Measurements from ENCODE around the gene ARPC1B. TPM values are rescaled to one million over a fixed set of nuclear protein-coding genes. Genes with fewer than 3 reads are reported as not detected.
"Not testable (repeated sequence)": the region's sequence is repeated elsewhere in the genome, so short reads cannot be mapped to it uniquely, and the experiment has no call there.

ARPC1B gene
- total RNA-seq, 8 experiments from 2014 or later = 2.6 to 396 (median 23.9) TPM

DNA sequence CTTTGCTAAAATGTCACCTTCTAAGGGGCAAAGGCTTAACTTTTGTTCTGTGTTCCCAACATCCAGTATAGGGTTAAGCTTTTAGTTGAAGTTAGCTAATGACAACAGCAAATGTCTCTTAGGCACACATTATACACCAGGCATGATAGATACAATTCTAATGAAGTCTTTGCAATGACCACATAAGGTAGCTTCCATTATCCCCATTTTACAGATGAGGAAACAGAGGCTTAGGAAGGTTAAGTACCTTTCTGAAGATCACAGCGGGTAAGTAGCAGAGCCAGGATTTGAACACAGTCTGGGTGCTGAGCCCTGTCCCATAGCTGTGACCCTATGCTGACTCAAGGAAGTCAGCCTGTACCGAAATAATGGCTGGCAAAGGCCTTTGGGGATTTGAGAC lies 36.1 kb downstream of the ARPC1B start:
- Histone ChIP-seq H3K4me1 (replicated peaks in 1 of 2) (peaks cover 13 to 16% of the 10 kb centered on the region in 2 donors), H3K4me3 (peak overlapping the region in 2 of 5 donors; percentile 91 to 93), H3K27ac (no peak overlapping the region)
- no peak for ATAC-seq (replicated peaks in 6 of 8)
- in situ Hi-C loops (cut with MboI; ENCODE audit: low pct_unique_long_range_greater_than_20kb in 2 of 9, low sequenced_read_pairs in 9 of 9, unreplicated experiment in 9 of 9) = no loop called here
- WGBS, 10 experiments = 83 to 100% (median 100%) methylated on average over 1 to 2 of the region's 2 CpGs; no CpG with 5 or more reads in 2 of the 10 experiments

- H3K27ac ChIP-seq; H3K4me1 ChIP-seq (replicated peaks in 1 of 2); H3K4me3 ChIP-seq; in situ Hi-C loops (cut with MboI; ENCODE audit: low pct_unique_long_range_greater_than_20kb in 2 of 9, low sequenced_read_pairs in 9 of 9, unreplicated experiment in 9 of 9); ATAC-seq (replicated peaks in 6 of 8): not testable (repeated sequence)
- WGBS, 10 experiments = 52 to 100% (median 76%) methylated on average over 1 to 9 of the region's 17 CpGs; no CpG with 5 or more reads in 1 of the 10 experiments
Measured at GRCh38 chr7:99415513-99416127, 41.1 kb downstream of the ARPC1B start.

GRCh38 chr7:99418260-99418659 lies 43.7 kb downstream of the ARPC1B start:
- Histone ChIP-seq H3K4me3 (no peak overlapping the region), H3K4me1 (replicated peaks in 1 of 2) (no peaks in the 10 kb centered on the region), H3K27ac (no peak overlapping the region)
- 90 to 100% methylated on average over 2 of the region's 9 CpGs; no CpG with 5 or more reads in 8 of the 10 experiments for WGBS, 10 experiments
- in situ Hi-C loops (cut with MboI; ENCODE audit: low pct_unique_long_range_greater_than_20kb in 2 of 9, low sequenced_read_pairs in 9 of 9, unreplicated experiment in 9 of 9) = no loop called here
- ATAC-seq (replicated peaks in 6 of 8) = no peak

DNA sequence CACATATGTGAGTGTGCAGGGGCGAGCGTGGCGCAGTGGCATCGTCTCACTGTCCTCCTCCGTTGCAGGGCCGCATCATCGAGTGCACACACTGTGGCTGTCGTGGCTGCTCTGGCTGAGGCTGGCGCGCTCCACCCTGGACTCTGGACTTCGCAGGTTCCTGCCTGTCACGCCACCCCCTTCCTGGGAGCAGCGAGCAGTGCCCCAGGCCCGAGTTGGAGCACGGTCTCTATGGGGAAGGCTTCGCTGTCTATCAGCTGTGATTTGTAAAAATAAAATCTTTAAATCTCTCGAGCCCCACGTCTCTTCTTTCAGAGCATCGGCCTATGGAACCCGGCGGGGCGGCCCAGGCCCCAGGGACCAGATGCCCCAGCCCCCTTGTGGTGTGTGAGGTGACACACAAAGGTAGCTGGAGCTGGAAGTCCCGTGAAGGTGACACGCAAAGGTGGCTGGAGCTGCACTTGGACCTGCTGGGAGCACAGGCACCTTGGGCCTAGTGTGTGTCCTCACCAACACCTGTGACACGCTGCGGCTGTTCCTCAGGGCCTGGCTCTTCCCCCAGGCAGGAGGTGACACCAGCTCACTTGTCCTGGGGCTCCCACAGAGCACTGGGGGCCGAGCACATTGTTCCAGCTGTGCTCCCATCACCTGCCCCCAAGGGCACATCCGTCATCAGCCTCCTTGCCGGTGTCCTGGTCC lies 44.9 kb downstream of the ARPC1B start:
- ATAC-seq (replicated peaks in 6 of 8) = peak in 7 of 8 experiments; percentile 4 to 33 (median 31)
- Histone ChIP-seq H3K4me1 (replicated peaks in 1 of 2) (no peaks in the 10 kb centered on the region), H3K27ac (no peak overlapping the region), H3K4me3 (no peak overlapping the region)
- in situ Hi-C loops (cut with MboI; ENCODE audit: low pct_unique_long_range_greater_than_20kb in 2 of 9, low sequenced_read_pairs in 9 of 9, unreplicated experiment in 9 of 9) = no loop called here
- WGBS, 10 experiments = 60 to 100% (median 96%) methylated on average over 1 to 11 of the region's 29 CpGs; no CpG with 5 or more reads in 3 of the 10 experiments

DNA sequence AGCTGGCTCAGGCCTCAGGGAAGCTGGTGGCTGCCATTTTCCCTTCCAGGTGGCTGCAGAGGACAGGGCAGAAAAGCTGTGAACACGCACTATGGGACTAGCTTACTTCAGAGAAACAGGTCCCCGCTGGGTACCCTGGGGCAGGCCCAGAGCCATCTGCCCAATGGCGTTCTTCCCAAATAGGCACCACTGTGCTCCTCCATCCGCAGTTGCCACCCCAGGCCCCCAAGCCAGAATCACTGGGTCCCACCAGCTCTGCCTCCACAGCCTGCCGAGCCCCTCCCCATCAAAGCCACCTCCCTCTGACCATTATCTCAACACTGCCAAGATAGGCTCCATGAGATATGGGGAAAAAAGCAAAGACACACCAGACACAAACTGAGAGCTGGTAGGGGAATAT lies 45.7 kb downstream of the ARPC1B start:
- Histone ChIP-seq H3K27ac (no peak overlapping the region), H3K4me1 (replicated peaks in 1 of 2) (no peaks in the 10 kb centered on the region), H3K4me3 (no peak overlapping the region)
- ATAC-seq (replicated peaks in 6 of 8) = peak in 3 of 8 experiments; percentile 4 to 19 (median 13)
- in situ Hi-C loops (cut with MboI; ENCODE audit: low pct_unique_long_range_greater_than_20kb in 2 of 9, low sequenced_read_pairs in 9 of 9, unreplicated experiment in 9 of 9) = no loop called here
- WGBS, 10 experiments = 84 to 100% (median 96%) methylated on average over 1 to 3 of the region's 5 CpGs; no CpG with 5 or more reads in 4 of the 10 experiments

DNA sequence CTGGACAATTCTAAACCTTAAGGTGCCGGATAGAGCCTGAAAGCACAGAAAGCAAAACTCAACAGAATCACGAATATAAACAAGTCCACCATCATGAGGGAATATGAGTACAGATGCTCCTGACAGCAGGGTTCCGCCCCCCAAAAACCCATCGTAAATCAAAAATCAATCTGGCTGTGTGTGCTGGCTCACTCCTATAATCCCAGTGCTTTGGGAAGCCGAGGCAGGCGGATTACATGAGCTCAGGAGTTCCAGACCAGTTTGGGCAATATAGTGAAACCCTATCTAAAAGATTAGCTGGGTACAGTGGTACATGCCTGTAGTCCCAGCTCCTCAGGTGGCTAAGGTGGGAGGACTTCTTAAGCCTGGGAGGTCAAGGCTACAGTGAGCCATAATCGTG lies 46.5 kb downstream of the ARPC1B start:
- 12 to 98% (median 90%) methylated on average over 3 to 6 of the region's 7 CpGs; no CpG with 5 or more reads in 1 of the 10 experiments for WGBS, 10 experiments
- in situ Hi-C loops (cut with MboI; ENCODE audit: low pct_unique_long_range_greater_than_20kb in 2 of 9, low sequenced_read_pairs in 9 of 9, unreplicated experiment in 9 of 9) = no loop called here
- ATAC-seq (replicated peaks in 6 of 8) = peak in 1 of 8 experiments; percentile 5

GRCh38 chr7:99422186-99422585 lies 47.7 kb downstream of the ARPC1B start:
- in situ Hi-C loops (cut with MboI; ENCODE audit: low pct_unique_long_range_greater_than_20kb in 2 of 9, low sequenced_read_pairs in 9 of 9, unreplicated experiment in 9 of 9) = no loop called here
- peak in 1 of 8 experiments; percentile 74 for ATAC-seq (replicated peaks in 6 of 8)
- WGBS, 10 experiments = 52 to 100% (median 98%) methylated on average over 1 to 7 of the region's 11 CpGs; no CpG with 5 or more reads in 2 of the 10 experiments
- Histone ChIP-seq H3K4me1 (replicated peaks in 1 of 2) (no peaks in the 10 kb centered on the region), H3K27ac (no peak overlapping the region), H3K4me3 (no peak overlapping the region)

More for the DNA sequence above, 46.5 kb downstream of the ARPC1B start:
- Histone ChIP-seq H3K27ac (no peak overlapping the region), H3K4me3 (no peak overlapping the region), H3K4me1 (replicated peaks in 1 of 2) (no peaks in the 10 kb centered on the region)

- in situ Hi-C loops (cut with MboI; ENCODE audit: low pct_unique_long_range_greater_than_20kb in 2 of 9, low sequenced_read_pairs in 9 of 9, unreplicated experiment in 9 of 9) = no loop called here
- Histone ChIP-seq H3K27ac (no peak overlapping the region), H3K4me1 (replicated peaks in 1 of 2) (no peaks in the 10 kb centered on the region), H3K4me3 (no peak overlapping the region)
- 0 to 100% (median 73%) methylated on average over 1 to 4 of the region's 5 CpGs; no CpG with 5 or more reads in 2 of the 10 experiments for WGBS, 10 experiments
- ATAC-seq (replicated peaks in 6 of 8) = peak in 1 of 8 experiments; percentile 10
Measured at GRCh38 chr7:99422625-99423024, 48.1 kb downstream of the ARPC1B start.

- WGBS, 10 experiments = 40 to 100% (median 75%) methylated on average over 1 to 6 of the region's 24 CpGs; no CpG with 5 or more reads in 4 of the 10 experiments
- in situ Hi-C loops (cut with MboI; ENCODE audit: low pct_unique_long_range_greater_than_20kb in 2 of 9, low sequenced_read_pairs in 9 of 9, unreplicated experiment in 9 of 9) = no loop called here
- H3K4me1 ChIP-seq (replicated peaks in 1 of 2) = no peaks in the 10 kb centered on the region
- no peak overlapping the region for H3K27ac ChIP-seq
- ATAC-seq (replicated peaks in 6 of 8) = peak in 1 of 8 experiments; percentile 10
- H3K4me3 ChIP-seq = no peak overlapping the region
Measured at GRCh38 chr7:99424932-99425730, 50.6 kb downstream of the ARPC1B start.

DNA sequence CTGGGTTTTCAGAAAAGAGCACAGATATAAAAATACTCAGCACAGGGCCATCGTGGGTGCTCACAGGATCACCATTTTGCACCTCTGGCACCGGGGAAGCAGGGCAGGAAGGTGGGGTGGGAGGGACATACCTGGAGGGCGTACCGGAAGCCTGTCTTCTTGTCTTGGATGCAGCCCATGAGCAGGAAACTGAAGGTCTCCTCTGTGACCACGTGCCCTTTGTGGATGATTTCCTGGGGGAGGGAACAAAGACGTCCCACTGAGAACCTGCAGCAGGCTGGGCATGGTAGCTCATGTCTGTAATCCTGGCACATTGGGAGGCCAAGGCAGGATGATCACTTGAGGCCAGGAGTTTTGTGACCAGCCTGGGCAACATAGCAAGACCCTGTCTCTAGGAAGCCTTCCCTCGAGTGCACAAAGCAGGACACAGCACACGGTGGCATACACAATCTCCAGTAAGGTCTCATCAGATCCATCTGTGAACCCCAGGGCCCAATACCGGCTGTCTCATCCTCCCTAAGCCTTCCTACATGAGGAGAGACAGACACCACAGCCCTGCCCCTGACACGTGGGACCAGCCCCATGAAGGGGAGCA lies 54.5 kb downstream of the ARPC1B start:
- no peak for ATAC-seq (replicated peaks in 6 of 8)
- H3K27ac ChIP-seq = no peak overlapping the region
- 50 to 100% (median 89%) methylated on average over 1 to 3 of the region's 10 CpGs; no CpG with 5 or more reads in 4 of the 10 experiments for WGBS, 10 experiments
- H3K4me1 ChIP-seq (replicated peaks in 1 of 2) = no peaks in the 10 kb centered on the region
- H3K4me3 ChIP-seq = no peak overlapping the region
- in situ Hi-C loops (cut with MboI; ENCODE audit: low pct_unique_long_range_greater_than_20kb in 2 of 9, low sequenced_read_pairs in 9 of 9, unreplicated experiment in 9 of 9) = no loop called here

DNA sequence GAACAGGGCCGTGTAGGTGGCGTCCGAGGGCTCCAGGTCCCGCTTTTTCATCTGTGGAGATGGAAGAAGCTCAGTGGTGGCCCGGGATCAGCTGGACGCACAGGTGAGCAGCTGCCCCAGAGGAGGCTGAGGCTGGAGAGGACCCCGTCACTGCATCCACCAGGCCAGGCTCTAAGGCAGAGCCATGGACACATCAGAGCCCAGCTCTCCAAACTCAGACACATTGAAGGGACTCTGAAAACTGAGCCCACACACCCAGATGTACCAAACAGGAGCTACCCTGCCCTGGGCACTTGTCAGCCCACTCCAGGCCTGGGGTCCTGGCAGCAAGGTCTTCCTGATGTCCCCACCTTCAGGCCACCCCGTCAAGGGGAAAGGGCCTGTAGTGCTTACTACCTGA lies 55.2 kb downstream of the ARPC1B start:
- in situ Hi-C loops (cut with MboI; ENCODE audit: low pct_unique_long_range_greater_than_20kb in 2 of 9, low sequenced_read_pairs in 9 of 9, unreplicated experiment in 9 of 9) = no loop called here
- H3K4me1 ChIP-seq (replicated peaks in 1 of 2) = no peaks in the 10 kb centered on the region
- no peak for ATAC-seq (replicated peaks in 6 of 8)
- H3K4me3 ChIP-seq = no peak overlapping the region
- H3K27ac ChIP-seq = no peak overlapping the region
- 76 to 100% (median 90%) methylated on average over 1 to 7 of the region's 8 CpGs; no CpG with 5 or more reads in 6 of the 10 experiments for WGBS, 10 experiments

DNA sequence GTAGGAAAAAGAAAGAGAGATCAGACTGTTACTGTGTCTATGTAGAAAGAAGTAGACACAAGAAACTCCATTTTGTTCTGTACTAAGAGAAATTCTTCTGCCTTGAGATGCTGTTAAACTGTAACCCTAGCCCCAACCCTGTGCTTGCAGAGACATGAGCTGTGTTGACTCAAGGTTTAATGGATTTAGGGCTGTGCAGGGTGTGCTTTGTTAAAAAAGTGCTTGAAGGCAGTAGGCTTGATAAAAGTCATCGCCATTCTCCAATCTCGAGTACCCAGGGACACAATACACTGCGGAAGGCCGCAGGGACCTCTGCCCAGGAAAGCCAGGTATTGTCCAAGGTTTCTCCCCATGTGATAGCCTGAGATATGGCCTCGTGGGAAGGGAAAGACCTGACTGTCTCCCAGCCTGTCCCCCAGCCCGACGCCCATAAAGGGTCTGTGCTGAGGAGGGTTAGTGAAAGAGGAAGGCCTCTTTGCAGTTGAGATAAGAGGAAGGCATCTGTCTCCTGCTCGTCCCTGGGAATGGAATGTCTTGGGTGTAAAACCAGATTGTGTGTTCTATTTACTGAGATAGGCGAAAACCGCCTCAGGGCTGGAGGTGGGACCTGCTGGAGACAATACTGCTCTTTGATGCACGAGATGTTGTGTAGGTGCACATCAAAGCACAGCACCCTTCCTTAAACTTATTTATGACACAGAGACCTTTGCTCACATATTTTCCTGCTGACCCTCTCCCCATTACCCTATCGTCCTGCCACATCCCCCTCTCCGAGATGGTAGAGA lies 57.4 kb downstream of the ARPC1B start:
- H3K4me3 ChIP-seq; in situ Hi-C loops (cut with MboI; ENCODE audit: low pct_unique_long_range_greater_than_20kb in 2 of 9, low sequenced_read_pairs in 9 of 9, unreplicated experiment in 9 of 9); H3K4me1 ChIP-seq (replicated peaks in 1 of 2); H3K27ac ChIP-seq; ATAC-seq (replicated peaks in 6 of 8): not testable (repeated sequence)
- WGBS, 10 experiments = 83 to 100% (median 100%) methylated on average over 1 to 5 of the region's 13 CpGs; no CpG with 5 or more reads in 2 of the 10 experiments

Data from motor neuron (in vitro differentiated cells).